GM23248 (cell line): ENCODE measurements around the gene GRM7.

Experiments used
- EZH2 ChIP-seq: fragments of 200-600 bp; sonication (generic); IDR thresholded peaks from 2 replicates; pipeline ENCODE4 v1.6.1; 2018; ENCODE audit warnings: antibody characterized with exemption, mild to moderate bottlenecking; ENCODE audit not compliant: insufficient read depth, poor library complexity, severe bottlenecking
- EZH2phosphoT487 ChIP-seq: fragments of 200-600 bp; sonication (generic); IDR thresholded peaks from 2 replicates; pipeline ENCODE4 v1.6.1; 2018; ENCODE audit warnings: antibody characterized with exemption, moderate library complexity, mild to moderate bottlenecking, low read depth; ENCODE audit not compliant: insufficient read depth

DNA sequence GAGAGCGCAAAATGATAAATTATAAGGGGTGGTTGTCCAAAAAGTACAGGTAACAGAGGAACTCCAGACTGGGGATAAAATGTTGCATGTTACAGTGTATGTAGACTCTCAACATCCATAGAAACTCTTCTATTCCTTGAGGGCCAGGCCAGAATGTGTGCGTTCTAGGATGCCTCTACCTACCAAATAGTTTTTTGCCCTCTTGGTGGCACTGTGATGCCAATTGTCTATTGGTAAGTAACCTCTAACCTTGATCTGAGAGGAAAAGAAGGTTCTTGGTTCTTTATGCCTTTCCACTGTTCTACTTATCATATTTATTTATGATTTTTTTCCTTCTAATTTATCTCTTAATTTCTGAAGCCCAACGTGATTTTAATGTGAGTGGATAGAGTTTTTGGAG is 424.6 kb downstream of the GRM7 start:
- TF ChIP-seq EZH2phosphoT487 (no peak), EZH2 (no peak)
